CD8-positive, alpha-beta memory T cell (primary cell): ENCODE data around the gene RNF40. TPM values are rescaled to one million over a fixed set of nuclear protein-coding genes. Genes with fewer than 3 reads are reported as not detected.
A peak's percentile ranks its signal among the peaks of the same experiment; 100 is the strongest.

Experiments used
- CTCF ChIA-PET: fragments of 350-600 bp; sonication (Branson Sonifier 250); formaldehyde crosslinking; loops from one replicate; lab custom pipeline; 2021; ENCODE audit warnings: antibody characterized with exemption; lab: Charles Lee
- POLR2A ChIA-PET: fragments of 350-600 bp; sonication (Branson Sonifier 250); formaldehyde crosslinking; loops from one replicate; lab custom pipeline; 2021; ENCODE audit warnings: antibody characterized with exemption; lab: Charles Lee
- DNase-seq, 5 donors: peaks; one replicate each; pipeline versions ENCODE4 v3.0.0 to v3.0.0-alpha.2; 2020 to 2022; ENCODE audit warnings: mixed read lengths in 1 of 5
- H3K27ac ChIP-seq: one replicate; pipeline ENCODE4 v1.7.0; 2013; ENCODE audit warnings: low read depth, mild to moderate bottlenecking, low read length, moderate library complexity
- H3K27me3 ChIP-seq: 2 replicates; pipeline ENCODE4 v1.7.0; 2013; ENCODE audit warnings: low read length, mild to moderate bottlenecking; ENCODE audit not compliant: insufficient read depth, poor library complexity, severe bottlenecking
- H3K36me3 ChIP-seq: 2 replicates; pipeline ENCODE4 v1.7.0; 2013; ENCODE audit warnings: mild to moderate bottlenecking, low read length, moderate library complexity; ENCODE audit not compliant: insufficient read depth
- H3K4me1 ChIP-seq: 2 replicates; pipeline ENCODE4 v1.7.0; 2013; ENCODE audit warnings: mild to moderate bottlenecking, low read length, moderate library complexity; ENCODE audit not compliant: insufficient read depth
- H3K4me3 ChIP-seq: 2 replicates; pipeline ENCODE4 v1.7.0; 2013; ENCODE audit warnings: mild to moderate bottlenecking, low read length
- H3K9me3 ChIP-seq: 2 replicates; pipeline ENCODE4 v1.7.0; 2013; ENCODE audit warnings: mild to moderate bottlenecking, low read length
- H3K27ac Mint-ChIP-seq, 8 donors: one replicate each; pipeline ENCODE4 v1.8.0; 2020 to 2021; ENCODE audit warnings: mixed read lengths in 8 of 8, mild to moderate bottlenecking in 6 of 8, inconsistent platforms in 3 of 8, moderate library complexity in 3 of 8
- H3K27me3 Mint-ChIP-seq, 2 donors: one replicate each; pipeline ENCODE4 v1.8.0; 2020 to 2021; ENCODE audit warnings: mixed read lengths in 2 of 2, mild to moderate bottlenecking in 1 of 2, moderate library complexity in 1 of 2
- H3K36me3 Mint-ChIP-seq, 3 donors: one replicate each; pipeline ENCODE4 v1.8.0; 2020 to 2021; ENCODE audit warnings: mixed read lengths in 3 of 3, inconsistent platforms in 1 of 3, mild to moderate bottlenecking in 1 of 3
- H3K4me1 Mint-ChIP-seq, 3 donors: one replicate each; pipeline ENCODE4 v1.8.0; 2020 to 2021; ENCODE audit warnings: mixed read lengths in 3 of 3, inconsistent platforms in 1 of 3, mild to moderate bottlenecking in 1 of 3
- H3K4me3 Mint-ChIP-seq, 7 donors: one replicate each; pipeline ENCODE4 v1.8.0; 2020 to 2021; ENCODE audit warnings: mixed read lengths in 7 of 7, mild to moderate bottlenecking in 6 of 7, moderate library complexity in 4 of 7, inconsistent platforms in 2 of 7
- H3K9me3 Mint-ChIP-seq, 5 donors: one replicate each; pipeline ENCODE4 v1.8.0; 2020 to 2022; ENCODE audit warnings: mixed read lengths in 5 of 5, mild to moderate bottlenecking in 3 of 5, moderate library complexity in 2 of 5, inconsistent platforms in 1 of 5
- polyA plus RNA-seq: library from polyadenylated mRNA; unstranded; fragments of 300-500 nt; fragmentation: Illumina TruSeq; gene quantifications from one replicate; pipeline ENCODE4 v1.2.3, GENCODE V29; 2021
- total RNA-seq, 2 experiments: library from RNA; stranded (reverse); gene quantifications; one replicate each; pipeline ENCODE4 v1.2.3, GENCODE V29; 2021

The RNF40 gene
- 100 to 1,000 TPM; 152 to 157 TPM for total RNA-seq
- 61.9 TPM for polyA plus RNA-seq

GRCh38 chr16:30761928-30762902 lies at the start of gene RNF40, which contains the start of gene CFAP119:
Gene RNF40 (plus strand): TSS chr16:30762322. CDS start chr16:30762546, 224 bp downstream.
Gene CFAP119 (minus strand): TSS chr16:30762062. CDS start chr16:30761748, 314 bp downstream.
- peak within 1 kb of the TSS; percentile 96 to 99 (median 96) for H3K4me3 Mint-ChIP-seq

GRCh38 chr16:30715750-30716445 lies 46.2 kb upstream of the RNF40 start:
- Histone ChIP-seq H3K27ac (peak overlapping the region; percentile 45), H3K4me1 (peaks cover 24% of the 10 kb centered on the region), H3K36me3 (peaks cover 75% of the 10 kb centered on the region), H3K9me3 (no peaks in the 10 kb centered on the region), H3K27me3 (no peaks in the 10 kb centered on the region), H3K4me3 (no peak overlapping the region)
- peak; percentile 29 to 68 (median 38) for DNase-seq
- H3K4me3 Mint-ChIP-seq, result peak overlapping the region in 6 of 7 donors; percentile 4 to 78 (median 65)
- POLR2A ChIA-PET, result interaction anchor here (0.6 kb wide), 1 partner anchor 22 kb away, joined by 3 read pairs; no protein-coding TSS in a partner anchor
- H3K36me3 Mint-ChIP-seq, result peaks cover 36 to 79% (median 37%) of the 10 kb centered on the region in 3 donors
- no peaks in the 10 kb centered on the region for H3K27me3 Mint-ChIP-seq
- peak overlapping the region; percentile 70 to 99 (median 96) for H3K27ac Mint-ChIP-seq
- no peaks in the 10 kb centered on the region for H3K9me3 Mint-ChIP-seq
- CTCF ChIA-PET, result no interaction called here
- H3K4me1 Mint-ChIP-seq, result peaks cover 24 to 33% (median 32%) of the 10 kb centered on the region in 3 donors

More at GRCh38 chr16:30761928-30762902, at the start of gene RNF40, which contains the start of gene CFAP119:
- Mint-ChIP-seq H3K27ac (peak within 1 kb of the TSS; percentile 93 to 99 (median 97)), H3K36me3 (peaks cover 3 to 66% (median 6%) of the 10 kb centered on the region in 3 donors), H3K27me3 (no peaks in the 10 kb centered on the region), H3K9me3 (no peaks in the 10 kb centered on the region), H3K4me1 (peaks cover 36 to 48% (median 41%) of the 10 kb centered on the region in 3 donors)
- Histone ChIP-seq H3K4me3 (peak within 1 kb of the TSS; percentile 90), H3K27me3 (no peaks in the 10 kb centered on the region), H3K9me3 (no peaks in the 10 kb centered on the region), H3K36me3 (peaks cover 41% of the 10 kb centered on the region), H3K4me1 (peaks cover 38% of the 10 kb centered on the region), H3K27ac (peak within 1 kb of the TSS; percentile 84)
- CTCF ChIA-PET, result no interaction called here
- POLR2A ChIA-PET, result interaction anchor here (1.0 kb wide), 1 partner anchor 13 kb away, joined by 5 read pairs; no protein-coding TSS in a partner anchor
- DNase-seq, result peak; percentile 84 to 95 (median 93)

- no peak overlapping the region for H3K27ac ChIP-seq
- H3K4me3 Mint-ChIP-seq, result no peak overlapping the region
- H3K9me3 ChIP-seq, result no peaks in the 10 kb centered on the region
- H3K27ac Mint-ChIP-seq, result peak overlapping the region in 6 of 8 donors; percentile 27 to 78 (median 54)
- no peaks in the 10 kb centered on the region for H3K27me3 ChIP-seq
- H3K9me3 Mint-ChIP-seq, result no peaks in the 10 kb centered on the region
- peaks cover 23 to 36% (median 27%) of the 10 kb centered on the region in 3 donors for H3K4me1 Mint-ChIP-seq
- peaks cover 18% of the 10 kb centered on the region for H3K4me1 ChIP-seq
- H3K4me3 ChIP-seq, result no peak overlapping the region
- ChIA-PET CTCF (no interaction called here), POLR2A (no interaction called here)
- DNase-seq, result no peak
- peaks cover 22 to 87% (median 40%) of the 10 kb centered on the region in 3 donors for H3K36me3 Mint-ChIP-seq
- H3K27me3 Mint-ChIP-seq, result no peaks in the 10 kb centered on the region
- H3K36me3 ChIP-seq, result peaks cover 82% of the 10 kb centered on the region
Measured at GRCh38 chr16:30720086-30720485, 42.0 kb upstream of the RNF40 start.

- H3K27ac ChIP-seq, result no peak overlapping the region
- H3K9me3 ChIP-seq, result no peaks in the 10 kb centered on the region
- peak overlapping the region in 4 of 8 donors; percentile 24 to 54 (median 34) for H3K27ac Mint-ChIP-seq
- peaks cover 80% of the 10 kb centered on the region for H3K36me3 ChIP-seq
- no peak overlapping the region for H3K4me3 Mint-ChIP-seq
- H3K27me3 ChIP-seq, result no peaks in the 10 kb centered on the region
- H3K4me1 ChIP-seq, result peaks cover 12% of the 10 kb centered on the region
- no peak overlapping the region for H3K4me3 ChIP-seq
- CTCF ChIA-PET, result no interaction called here
- no peaks in the 10 kb centered on the region for H3K27me3 Mint-ChIP-seq
- peaks cover 20 to 30% (median 21%) of the 10 kb centered on the region in 3 donors for H3K4me1 Mint-ChIP-seq
- H3K36me3 Mint-ChIP-seq, result peaks cover 17 to 89% (median 37%) of the 10 kb centered on the region in 3 donors
- no peaks in the 10 kb centered on the region for H3K9me3 Mint-ChIP-seq
- POLR2A ChIA-PET, result no interaction called here
- no peak for DNase-seq
Measured at GRCh38 chr16:30720694-30721093, 41.4 kb upstream of the RNF40 start.

GRCh38 chr16:30721167-30721566 lies 41.0 kb upstream of the RNF40 start:
- Histone ChIP-seq H3K9me3 (no peaks in the 10 kb centered on the region), H3K27me3 (no peaks in the 10 kb centered on the region), H3K4me3 (no peak overlapping the region), H3K4me1 (peaks cover 7% of the 10 kb centered on the region), H3K27ac (no peak overlapping the region), H3K36me3 (peaks cover 75% of the 10 kb centered on the region)
- Mint-ChIP-seq H3K4me1 (peaks cover 15 to 29% (median 19%) of the 10 kb centered on the region in 3 donors), H3K27ac (peak overlapping the region in 3 of 8 donors; percentile 32 to 57 (median 47)), H3K4me3 (no peak overlapping the region), H3K27me3 (no peaks in the 10 kb centered on the region), H3K36me3 (peaks cover 12 to 89% (median 35%) of the 10 kb centered on the region in 3 donors), H3K9me3 (no peaks in the 10 kb centered on the region)
- DNase-seq, result no peak
- ChIA-PET POLR2A (no interaction called here), CTCF (no interaction called here)

- H3K36me3 ChIP-seq, result peaks cover 71% of the 10 kb centered on the region
- no peaks in the 10 kb centered on the region for H3K27me3 Mint-ChIP-seq
- H3K9me3 Mint-ChIP-seq, result no peaks in the 10 kb centered on the region
- POLR2A ChIA-PET, result no interaction called here
- no peaks in the 10 kb centered on the region for H3K27me3 ChIP-seq
- no peak overlapping the region for H3K27ac ChIP-seq
- H3K4me1 Mint-ChIP-seq, result peaks cover 11 to 26% (median 15%) of the 10 kb centered on the region in 3 donors
- CTCF ChIA-PET, result no interaction called here
- no peak overlapping the region for H3K4me3 ChIP-seq
- H3K4me1 ChIP-seq, result peaks cover 5% of the 10 kb centered on the region
- peak overlapping the region in 3 of 8 donors; percentile 14 to 79 (median 20) for H3K27ac Mint-ChIP-seq
- no peaks in the 10 kb centered on the region for H3K9me3 ChIP-seq
- DNase-seq, result no peak
- H3K4me3 Mint-ChIP-seq, result no peak overlapping the region
- peaks cover 9 to 87% (median 31%) of the 10 kb centered on the region in 3 donors for H3K36me3 Mint-ChIP-seq
Measured at GRCh38 chr16:30721606-30722005, 40.5 kb upstream of the RNF40 start.

GRCh38 chr16:30722443-30722842 lies 39.7 kb upstream of the RNF40 start:
- no peak overlapping the region for H3K27ac ChIP-seq
- H3K27ac Mint-ChIP-seq, result peak overlapping the region in 1 of 8 donors; percentile 70
- H3K36me3 ChIP-seq, result peaks cover 63% of the 10 kb centered on the region
- ChIA-PET CTCF (no interaction called here), POLR2A (no interaction called here)
- H3K27me3 Mint-ChIP-seq, result no peaks in the 10 kb centered on the region
- peaks cover 9 to 86% (median 29%) of the 10 kb centered on the region in 3 donors for H3K36me3 Mint-ChIP-seq
- DNase-seq, result no peak
- H3K9me3 Mint-ChIP-seq, result no peaks in the 10 kb centered on the region
- no peak overlapping the region for H3K4me3 Mint-ChIP-seq
- no peaks in the 10 kb centered on the region for H3K9me3 ChIP-seq
- no peak overlapping the region for H3K4me3 ChIP-seq
- H3K27me3 ChIP-seq, result no peaks in the 10 kb centered on the region
- H3K4me1 Mint-ChIP-seq, result peaks cover 6 to 21% (median 8%) of the 10 kb centered on the region in 3 donors
- no peaks in the 10 kb centered on the region for H3K4me1 ChIP-seq
